H9 (cell line): ENCODE data around the gene CNNM1. TPM values are rescaled to one million over a fixed set of nuclear protein-coding genes. Genes with fewer than 3 reads are reported as not detected.

Experiments used
- DNase-seq: peaks from one replicate; pipeline ENCODE4 v3.0.0-alpha.2; 2017
- H2AFZ ChIP-seq: one replicate; pipeline ENCODE4 v1.6.1; 2013; ENCODE audit warnings: mild to moderate bottlenecking, low read length, control low read depth, moderate library complexity
- H2AK5ac ChIP-seq: 2 replicates; pipeline ENCODE4 v1.6.1; 2013; ENCODE audit warnings: low read length, control low read depth, mixed read lengths; ENCODE audit not compliant: insufficient read length
- H2BK120ac ChIP-seq: one replicate; pipeline ENCODE4 v1.6.1; 2013; ENCODE audit warnings: low read depth, mild to moderate bottlenecking, low read length, control low read depth, inconsistent platforms; ENCODE audit not compliant: poor library complexity, severe bottlenecking
- H2BK12ac ChIP-seq: 2 replicates; pipeline ENCODE4 v1.6.1; 2013; ENCODE audit warnings: low read length, control low read depth, mixed read lengths, low read depth; ENCODE audit not compliant: insufficient read length
- H2BK15ac ChIP-seq: 2 replicates; pipeline ENCODE4 v1.6.1; 2013; ENCODE audit warnings: low read depth, low read length, control low read depth
- H2BK20ac ChIP-seq: one replicate; pipeline ENCODE4 v1.6.1; 2013; ENCODE audit warnings: low read depth, mild to moderate bottlenecking, low read length, control low read depth, inconsistent platforms; ENCODE audit not compliant: poor library complexity, severe bottlenecking
- H2BK5ac ChIP-seq: 2 replicates; pipeline ENCODE4 v1.6.1; 2013; ENCODE audit warnings: low read length, control low read depth, mixed read lengths; ENCODE audit not compliant: insufficient read length
- H3K14ac ChIP-seq: 2 replicates; pipeline ENCODE4 v1.6.1; 2013; ENCODE audit warnings: low read length, control low read depth; ENCODE audit not compliant: insufficient read depth
- H3K18ac ChIP-seq: 2 replicates; pipeline ENCODE4 v1.6.1; 2013; ENCODE audit warnings: low read depth, mild to moderate bottlenecking, mixed read lengths, low read length, control low read depth; ENCODE audit not compliant: insufficient read length
- H3K23ac ChIP-seq: 2 replicates; pipeline ENCODE4 v1.6.1; 2013; ENCODE audit warnings: low read length, control low read depth, mixed read lengths, low read depth; ENCODE audit not compliant: insufficient read length
- H3K23me2 ChIP-seq: 2 replicates; pipeline ENCODE4 v1.6.1; 2013; ENCODE audit warnings: low read depth, mild to moderate bottlenecking, mixed read lengths, low read length, control low read depth; ENCODE audit not compliant: insufficient read length, poor library complexity, severe bottlenecking
- H3K27ac ChIP-seq: 2 replicates; pipeline ENCODE4 v1.5.1; 2013; ENCODE audit warnings: low read length, control low read depth, mixed read lengths, low read depth; ENCODE audit not compliant: insufficient read length
- H3K27me3 ChIP-seq: 2 replicates; pipeline ENCODE4 v1.6.1; 2013; ENCODE audit warnings: low read length, control low read depth, inconsistent platforms; ENCODE audit not compliant: insufficient read depth
- H3K4ac ChIP-seq: 2 replicates; pipeline ENCODE4 v1.6.1; 2013; ENCODE audit warnings: low read depth, mild to moderate bottlenecking, control low read depth, inconsistent platforms, low read length, moderate library complexity
- H3K4me1 ChIP-seq: 2 replicates; pipeline ENCODE4 v1.6.1; 2013; ENCODE audit warnings: low read length, control low read depth, inconsistent platforms; ENCODE audit not compliant: insufficient read depth
- H3K4me2 ChIP-seq: 2 replicates; pipeline ENCODE4 v1.6.1; 2013; ENCODE audit warnings: low read length, control low read depth, mixed read lengths; ENCODE audit not compliant: insufficient read length, insufficient read depth
- H3K56ac ChIP-seq: 2 replicates; pipeline ENCODE4 v1.6.1; 2013; ENCODE audit warnings: low read depth, mild to moderate bottlenecking, mixed read lengths, low read length, control low read depth; ENCODE audit not compliant: insufficient read length
- H3K79me1 ChIP-seq: 2 replicates; pipeline ENCODE4 v1.6.1; 2013; ENCODE audit warnings: low read depth, mild to moderate bottlenecking, moderate library complexity, low read length, control low read depth, inconsistent platforms; ENCODE audit not compliant: insufficient read depth, poor library complexity, severe bottlenecking
- H3K79me2 ChIP-seq: 2 replicates; pipeline ENCODE4 v1.6.1; 2013; ENCODE audit warnings: low read length, control low read depth, inconsistent platforms; ENCODE audit not compliant: insufficient read depth
- H3K9ac ChIP-seq: 2 replicates; pipeline ENCODE4 v1.6.1; 2013; ENCODE audit warnings: low read length, control low read depth, mixed read lengths; ENCODE audit not compliant: insufficient read length; ENCODE audit errors: extremely low read depth
- H3K9me3 ChIP-seq: one replicate; pipeline ENCODE4 v1.6.1; 2013; ENCODE audit warnings: low read depth, low read length, inconsistent platforms; ENCODE audit not compliant: control insufficient read depth
- H3T11ph ChIP-seq: one replicate; pipeline ENCODE4 v1.6.1; 2013; ENCODE audit warnings: mild to moderate bottlenecking, low read length, control low read depth, inconsistent platforms
- H4K20me1 ChIP-seq: one replicate; pipeline ENCODE4 v1.6.1; 2013; ENCODE audit not compliant: control insufficient read depth, insufficient read length, insufficient read depth
- H4K5ac ChIP-seq: 2 replicates; pipeline ENCODE4 v1.6.1; 2013; ENCODE audit warnings: low read depth, mild to moderate bottlenecking, mixed read lengths, low read length, control low read depth; ENCODE audit not compliant: insufficient read length
- H4K8ac ChIP-seq: replicated peaks from 2 replicates; pipeline ENCODE4 v1.6.1; 2013; ENCODE audit warnings: low read length, control low read depth, mixed read lengths, low read depth; ENCODE audit not compliant: insufficient read length
- H4K91ac ChIP-seq: 2 replicates; pipeline ENCODE4 v1.6.1; 2013; ENCODE audit warnings: low read depth, mild to moderate bottlenecking, moderate library complexity, mixed read lengths, low read length, control low read depth; ENCODE audit not compliant: insufficient read length
- H3K27ac Mint-ChIP-seq, 3 experiments: 2 replicates in 2 of 3; 3 replicates in 1 of 3; pipeline ENCODE4 v1.8.0; 2020 to 2021; ENCODE audit warnings: mixed read lengths in 3 of 3, mild to moderate bottlenecking in 1 of 3, moderate library complexity in 1 of 3
- H3K27me3 Mint-ChIP-seq: 2 replicates; pipeline ENCODE4 v1.8.0; 2021; ENCODE audit warnings: low read depth, mild to moderate bottlenecking, moderate library complexity, mixed read lengths
- H3K36me3 Mint-ChIP-seq, 3 experiments: 2 replicates in 2 of 3; 3 replicates in 1 of 3; pipeline ENCODE4 v1.8.0; 2020 to 2021; ENCODE audit warnings: low read depth in 3 of 3, mixed read lengths in 3 of 3; ENCODE audit not compliant: insufficient read depth in 1 of 3
- H3K4me1 Mint-ChIP-seq, 2 experiments: 2 replicates each; pipeline ENCODE4 v1.8.0; 2020; ENCODE audit warnings: mixed read lengths in 2 of 2
- H3K4me3 Mint-ChIP-seq, 2 experiments: 2 replicates in 1 of 2; 3 replicates in 1 of 2; pipeline ENCODE4 v1.8.0; 2020 to 2021; ENCODE audit warnings: mild to moderate bottlenecking in 2 of 2, mixed read lengths in 2 of 2, moderate library complexity in 1 of 2
- H3K9me3 Mint-ChIP-seq, 2 experiments: 2 replicates in 1 of 2; 3 replicates in 1 of 2; pipeline ENCODE4 v1.8.0; 2020; ENCODE audit warnings: mild to moderate bottlenecking in 2 of 2, mixed read lengths in 2 of 2, moderate library complexity in 1 of 2
- CTCF ChIP-seq: fragments of 200-600 bp; sonication (generic); conservative IDR thresholded peaks from 3 replicates; pipeline ENCODE4 v1.8.0; 2021; ENCODE audit warnings: antibody characterized with exemption, mild to moderate bottlenecking
- WGBS: extraction: QIAGEN DNeasy Blood & Tissue Kit; methylation state at CpG from one replicate; pipeline ENCODE4 v1.1.7; 2013; ENCODE audit warnings: missing lambda C conversion rate, low lambda C conversion rate, mixed read lengths; ENCODE audit not compliant: insufficient read length; ENCODE audit errors: extremely low coverage; 5-methylcytosine and 5-hydroxymethylcytosine counted together
- total RNA-seq: library from RNA; stranded (reverse); gene quantifications from 2 replicates; pipeline ENCODE4 v1.2.1, GENCODE V29; 2021

Gene CNNM1
- total RNA-seq, 1 experiment from 2014 or later = 0.35 TPM

- H3K79me2 ChIP-seq = no peaks in the 10 kb centered on the region
- no peak for DNase-seq
- H3K23me2 ChIP-seq = no peaks in the 10 kb centered on the region
- no peak overlapping the region for H3T11ph ChIP-seq
- no peak overlapping the region for H3K14ac ChIP-seq
- no peak overlapping the region for H2BK5ac ChIP-seq
- H3K27ac Mint-ChIP-seq = peak overlapping the region in 1 of 3 experiments; percentile 42; a peak in 2 of 7 replicates
- H3K23ac ChIP-seq = no peak overlapping the region
- no peak overlapping the region for H4K91ac ChIP-seq
- H4K5ac ChIP-seq = no peak overlapping the region
- no peak overlapping the region for H2AK5ac ChIP-seq
- H3K56ac ChIP-seq = no peak overlapping the region
- peaks cover 7% of the 10 kb centered on the region; the same call in 1 of the 2 replicates for H3K4me1 ChIP-seq
- H3K18ac ChIP-seq = no peak overlapping the region
- no peak overlapping the region for H2BK12ac ChIP-seq
- H3K4me2 ChIP-seq = no peak overlapping the region
- H2BK120ac ChIP-seq = no peak overlapping the region
- H3K27me3 ChIP-seq = no peaks in the 10 kb centered on the region
- no CpG with 5 or more reads among the region's 2 CpGs for WGBS
- H2AFZ ChIP-seq = no peak overlapping the region
- peaks cover 9 to 44% (median 25%) of the 10 kb centered on the region in 3 experiments; a peak in 5 of 7 replicates for H3K36me3 Mint-ChIP-seq
- no peak overlapping the region for H2BK15ac ChIP-seq
- no peak overlapping the region for H3K27ac ChIP-seq
- peaks cover 35 to 46% of the 10 kb centered on the region in 2 experiments for H3K4me1 Mint-ChIP-seq
- H3K27me3 Mint-ChIP-seq = peaks cover 4% of the 10 kb centered on the region; the same call in 1 of the 2 replicates
- no peak overlapping the region for H2BK20ac ChIP-seq
- no peak overlapping the region for H3K4ac ChIP-seq
- no peak overlapping the region for H3K9ac ChIP-seq
- H3K9me3 ChIP-seq = no peaks in the 10 kb centered on the region
- H3K4me3 Mint-ChIP-seq = no peak overlapping the region
- no peaks in the 10 kb centered on the region for H3K79me1 ChIP-seq
- H4K20me1 ChIP-seq = no peaks in the 10 kb centered on the region
- no peaks in the 10 kb centered on the region; a peak in 1 of 5 replicates for H3K9me3 Mint-ChIP-seq
- no peak for TF ChIP-seq CTCF
- H4K8ac ChIP-seq = no peak overlapping the region
These were observed 66.7 kb downstream of the CNNM1 start for GRCh38 chr10:99395750-99396445.
